ENCODE results near the gene NYNRIN. TPM values are rescaled to one million over a fixed set of nuclear protein-coding genes. Genes with fewer than 3 reads are reported as not detected.

NYNRIN gene
- polyA plus RNA-seq, 3 donors = 0.18 to 0.84 (median 0.40) TPM

DNA sequence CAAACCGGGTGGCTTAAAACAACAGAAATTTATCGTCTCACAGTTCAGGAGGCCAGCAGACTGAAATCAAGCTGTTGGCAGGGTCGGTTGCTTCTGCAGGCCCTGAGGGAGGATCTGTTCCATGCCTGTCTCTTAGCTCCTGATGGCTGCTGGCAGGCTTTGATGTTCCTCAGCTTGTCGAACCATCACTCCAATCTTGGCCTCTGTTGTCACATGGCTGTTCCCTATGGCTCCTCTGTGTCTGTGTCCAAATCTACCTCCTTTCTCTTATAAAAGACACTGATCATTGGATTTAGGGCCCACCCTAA, 16.8 kb upstream of the NYNRIN start:
- Histone ChIP-seq H3K4me2 (replicated peaks; ENCODE audit: extremely low read depth, low read length, poor library complexity, severe bottlenecking) (no peak overlapping the region), H4K20me1 (ENCODE audit: insufficient read depth, low read length) (no peaks in the 10 kb centered on the region), H3K9me3 (replicated peaks in 1 of 2; ENCODE audit: control insufficient read depth in 1 of 2, insufficient read depth in 1 of 2, low read length in 2 of 2) (no peaks in the 10 kb centered on the region), H3K9ac (ENCODE audit: insufficient read depth, low read length, poor library complexity, severe bottlenecking) (no peak overlapping the region), H3K27ac (ENCODE audit: low read depth in 1 of 2, low read length in 2 of 2) (no peak overlapping the region), H3K27me3 (ENCODE audit: control insufficient read depth in 2 of 2, insufficient read depth in 2 of 2, low read length in 2 of 2) (no peaks in the 10 kb centered on the region), H3K4me3 (replicated peaks in 1 of 3; ENCODE audit: low read depth in 2 of 3, low read length in 3 of 3) (no peak overlapping the region), H3K79me2 (ENCODE audit: insufficient read depth, low read length) (no peaks in the 10 kb centered on the region), H2AFZ (ENCODE audit: insufficient read depth, low read depth, low read length, poor library complexity, severe bottlenecking) (no peak overlapping the region), H3K36me3 (replicated peaks in 1 of 2; ENCODE audit: control insufficient read depth in 1 of 2, insufficient read depth in 2 of 2, low read length in 2 of 2) (no peaks in the 10 kb centered on the region), H3K4me1 (ENCODE audit: control insufficient read depth in 1 of 2, insufficient read depth in 2 of 2, low read length in 2 of 2) (no peaks in the 10 kb centered on the region)
- Mint-ChIP-seq H3K27me3 (ENCODE audit: low read depth in 3 of 3) (peaks cover 2 to 15% (median 6%) of the 10 kb centered on the region in 3 donors), H3K4me3 (no peak overlapping the region), H3K9me3 (peaks cover 0 to 2% (median 0%) of the 10 kb centered on the region in 7 donors), H3K36me3 (no peaks in the 10 kb centered on the region), H3K4me1 (no peaks in the 10 kb centered on the region), H3K27ac (peak overlapping the region in 1 of 7 donors; percentile 4)
- TF ChIP-seq, protein P1, sequence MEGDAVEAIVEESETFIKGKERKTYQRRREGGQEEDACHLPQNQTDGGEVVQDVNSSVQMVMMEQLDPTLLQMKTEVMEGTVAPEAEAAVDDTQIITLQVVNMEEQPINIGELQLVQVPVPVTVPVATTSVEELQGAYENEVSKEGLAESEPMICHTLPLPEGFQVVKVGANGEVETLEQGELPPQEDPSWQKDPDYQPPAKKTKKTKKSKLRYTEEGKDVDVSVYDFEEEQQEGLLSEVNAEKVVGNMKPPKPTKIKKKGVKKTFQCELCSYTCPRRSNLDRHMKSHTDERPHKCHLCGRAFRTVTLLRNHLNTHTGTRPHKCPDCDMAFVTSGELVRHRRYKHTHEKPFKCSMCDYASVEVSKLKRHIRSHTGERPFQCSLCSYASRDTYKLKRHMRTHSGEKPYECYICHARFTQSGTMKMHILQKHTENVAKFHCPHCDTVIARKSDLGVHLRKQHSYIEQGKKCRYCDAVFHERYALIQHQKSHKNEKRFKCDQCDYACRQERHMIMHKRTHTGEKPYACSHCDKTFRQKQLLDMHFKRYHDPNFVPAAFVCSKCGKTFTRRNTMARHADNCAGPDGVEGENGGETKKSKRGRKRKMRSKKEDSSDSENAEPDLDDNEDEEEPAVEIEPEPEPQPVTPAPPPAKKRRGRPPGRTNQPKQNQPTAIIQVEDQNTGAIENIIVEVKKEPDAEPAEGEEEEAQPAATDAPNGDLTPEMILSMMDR (IDR thresholded peaks at IDR 0.05) = no peak
- intact Hi-C loops (cut with micrococcal nuclease) = no loop called here
- 96% methylated on average over 4 of the region's 4 CpGs for WGBS (ENCODE audit: insufficient coverage)
- DNase-seq = no peak

DNA sequence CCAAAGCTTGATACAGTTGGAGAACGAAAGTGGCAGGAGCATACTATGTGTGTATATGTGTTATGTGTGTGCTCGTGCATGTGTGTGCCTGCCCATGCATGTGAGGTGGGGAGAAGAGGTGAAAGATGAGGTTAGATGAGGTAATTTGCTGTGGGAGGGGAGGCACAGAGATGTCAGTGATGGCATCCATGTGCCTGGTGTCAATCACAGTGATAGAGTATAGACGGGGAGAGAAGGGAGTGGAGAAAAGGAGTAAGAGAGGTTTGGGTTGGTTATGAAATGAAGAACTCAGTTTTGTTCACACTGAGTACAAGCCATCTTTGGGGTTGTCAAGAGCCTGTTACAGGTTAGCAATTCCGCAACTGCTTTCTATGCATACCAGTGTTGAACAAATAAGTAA, 14.6 kb upstream of the NYNRIN start:
- TF ChIP-seq, protein P1 (IDR thresholded peaks at IDR 0.05) = no peak
- H3K4me3 Mint-ChIP-seq = no peak overlapping the region
- intact Hi-C loops (cut with micrococcal nuclease) = no loop called here

More for the DNA sequence above, 14.6 kb upstream of the NYNRIN start:
- Histone ChIP-seq H3K4me1 (ENCODE audit: control insufficient read depth in 1 of 2, insufficient read depth in 2 of 2, low read length in 2 of 2) (no peaks in the 10 kb centered on the region), H3K4me3 (replicated peaks in 1 of 3; ENCODE audit: low read depth in 2 of 3, low read length in 3 of 3) (no peak overlapping the region), H3K36me3 (replicated peaks in 1 of 2; ENCODE audit: control insufficient read depth in 1 of 2, insufficient read depth in 2 of 2, low read length in 2 of 2) (no peaks in the 10 kb centered on the region), H2AFZ (ENCODE audit: insufficient read depth, low read depth, low read length, poor library complexity, severe bottlenecking) (no peak overlapping the region), H4K20me1 (ENCODE audit: insufficient read depth, low read length) (no peaks in the 10 kb centered on the region), H3K27me3 (ENCODE audit: control insufficient read depth in 2 of 2, insufficient read depth in 2 of 2, low read length in 2 of 2) (no peaks in the 10 kb centered on the region), H3K79me2 (ENCODE audit: insufficient read depth, low read length) (no peaks in the 10 kb centered on the region), H3K4me2 (replicated peaks; ENCODE audit: extremely low read depth, low read length, poor library complexity, severe bottlenecking) (no peak overlapping the region), H3K27ac (ENCODE audit: low read depth in 1 of 2, low read length in 2 of 2) (no peak overlapping the region), H3K9me3 (replicated peaks in 1 of 2; ENCODE audit: control insufficient read depth in 1 of 2, insufficient read depth in 1 of 2, low read length in 2 of 2) (no peaks in the 10 kb centered on the region), H3K9ac (ENCODE audit: insufficient read depth, low read length, poor library complexity, severe bottlenecking) (no peak overlapping the region)
- Mint-ChIP-seq H3K27me3 (ENCODE audit: low read depth in 3 of 3) (peaks cover 0 to 16% (median 0%) of the 10 kb centered on the region in 3 donors), H3K36me3 (no peaks in the 10 kb centered on the region), H3K9me3 (no peaks in the 10 kb centered on the region), H3K4me1 (no peaks in the 10 kb centered on the region), H3K27ac (no peak overlapping the region)
- no peak for DNase-seq
- WGBS (ENCODE audit: insufficient coverage) = 90% methylated on average over 4 of the region's 4 CpGs

All from CD14-positive monocyte (primary cell).